Measurements from ENCODE around the gene FBXL2.
A peak's percentile ranks its signal among the peaks of the same experiment; 100 is the strongest.

The FBXL2 gene

DNA sequence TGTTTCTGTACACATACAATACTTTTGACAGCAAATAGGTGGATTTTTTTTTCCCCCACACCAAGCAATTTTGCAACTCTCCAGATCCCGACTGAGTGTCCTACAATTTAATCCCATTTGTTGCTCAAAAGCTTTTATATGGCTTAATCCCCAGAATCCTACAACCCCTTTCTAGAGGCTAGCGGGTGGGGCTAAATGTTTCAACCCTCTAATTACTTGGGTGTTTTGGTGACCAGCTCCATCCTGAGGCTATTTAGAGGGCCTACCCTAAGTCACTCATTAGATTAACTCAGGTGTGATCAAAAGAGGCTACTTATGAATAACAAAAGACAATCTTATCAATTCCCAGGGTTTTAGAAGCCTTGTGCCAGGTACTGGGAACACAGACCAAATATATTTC, 21.0 kb upstream of the FBXL2 start:
- H3K9ac ChIP-seq (ENCODE audit: low read depth, low read length), result no peak overlapping the region
- no peaks in the 10 kb centered on the region for H3K36me3 ChIP-seq (ENCODE audit: insufficient read depth, low read depth, low read length)
- H3K9me3 ChIP-seq (ENCODE audit: insufficient read depth, low read depth, low read length), result no peaks in the 10 kb centered on the region
- no peaks in the 10 kb centered on the region for H3K27me3 ChIP-seq (ENCODE audit: insufficient read depth, low read length)
- H3K4me3 ChIP-seq (ENCODE audit: low read length), result no peak overlapping the region
- no peaks in the 10 kb centered on the region for H3K4me1 ChIP-seq (ENCODE audit: insufficient read depth, low read length)
- H3K27ac ChIP-seq (ENCODE audit: low read length), result no peak overlapping the region

- Histone ChIP-seq H3K4me1 (ENCODE audit: insufficient read depth, low read length) (no peaks in the 10 kb centered on the region), H3K4me3 (ENCODE audit: low read length) (no peak overlapping the region), H3K36me3 (ENCODE audit: insufficient read depth, low read depth, low read length) (no peaks in the 10 kb centered on the region), H3K27ac (ENCODE audit: low read length) (no peak overlapping the region), H3K27me3 (ENCODE audit: insufficient read depth, low read length) (no peaks in the 10 kb centered on the region), H3K9ac (ENCODE audit: low read depth, low read length) (no peak overlapping the region), H3K9me3 (ENCODE audit: insufficient read depth, low read depth, low read length) (peaks cover 4% of the 10 kb centered on the region; the same call in 1 of the 2 replicates)
These were observed 17.1 kb upstream of the FBXL2 start for GRCh38 chr3:33260104-33260503.

DNA sequence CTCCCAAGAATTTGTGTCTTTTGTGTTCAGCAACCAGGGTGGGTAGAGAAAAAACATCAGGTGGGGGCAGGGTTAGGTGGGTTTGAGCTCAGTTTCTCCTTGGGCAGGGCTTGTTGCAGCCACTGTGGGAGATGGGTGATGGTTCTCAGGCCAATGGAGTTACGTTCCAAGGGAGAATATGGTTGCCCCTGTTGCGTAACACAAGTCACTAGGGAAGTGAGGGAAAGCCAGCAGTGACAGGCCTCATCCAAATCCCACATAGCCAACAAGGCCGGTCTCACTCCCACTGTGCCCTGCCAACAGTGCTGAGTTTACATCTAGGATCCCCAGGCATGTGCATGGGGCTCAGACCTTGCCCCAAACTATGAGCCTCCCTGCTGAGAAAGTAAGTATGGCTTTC, 7.9 kb upstream of the FBXL2 start:
- Histone ChIP-seq H3K27me3 (ENCODE audit: insufficient read depth, low read length) (no peaks in the 10 kb centered on the region), H3K27ac (ENCODE audit: low read length) (no peak overlapping the region), H3K4me3 (ENCODE audit: low read length) (no peak overlapping the region), H3K9me3 (ENCODE audit: insufficient read depth, low read depth, low read length) (peaks cover 33% of the 10 kb centered on the region), H3K36me3 (ENCODE audit: insufficient read depth, low read depth, low read length) (no peaks in the 10 kb centered on the region), H3K4me1 (ENCODE audit: insufficient read depth, low read length) (no peaks in the 10 kb centered on the region), H3K9ac (ENCODE audit: low read depth, low read length) (no peak overlapping the region)

DNA sequence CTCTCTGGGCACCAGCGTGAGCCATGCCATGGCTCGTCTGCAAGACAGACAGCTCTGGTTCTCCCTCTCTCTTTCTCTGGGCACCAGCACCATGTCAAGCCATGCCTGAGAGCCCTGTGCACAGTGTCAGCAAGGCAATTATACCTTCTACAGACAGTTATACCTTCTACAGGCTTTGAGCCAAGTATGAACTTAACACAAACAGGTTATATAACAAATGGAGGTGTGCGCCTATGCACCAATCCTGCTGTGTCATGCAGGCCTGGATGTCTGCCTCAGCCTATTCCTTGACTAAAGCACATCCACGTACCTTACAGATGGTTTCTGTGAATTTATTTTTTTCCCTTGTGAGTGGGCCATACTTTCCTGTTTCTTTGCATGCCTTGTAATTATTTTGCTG, 5.9 kb upstream of the FBXL2 start:
- H3K9ac ChIP-seq (ENCODE audit: low read depth, low read length), result no peak overlapping the region
- no peaks in the 10 kb centered on the region for H3K36me3 ChIP-seq (ENCODE audit: insufficient read depth, low read depth, low read length)
- H3K9me3 ChIP-seq (ENCODE audit: insufficient read depth, low read depth, low read length), result peaks cover 17% of the 10 kb centered on the region
- no peak overlapping the region for H3K4me3 ChIP-seq (ENCODE audit: low read length)
- H3K27me3 ChIP-seq (ENCODE audit: insufficient read depth, low read length), result no peaks in the 10 kb centered on the region
- H3K27ac ChIP-seq (ENCODE audit: low read length), result no peak overlapping the region
- H3K4me1 ChIP-seq (ENCODE audit: insufficient read depth, low read length), result no peaks in the 10 kb centered on the region

DNA sequence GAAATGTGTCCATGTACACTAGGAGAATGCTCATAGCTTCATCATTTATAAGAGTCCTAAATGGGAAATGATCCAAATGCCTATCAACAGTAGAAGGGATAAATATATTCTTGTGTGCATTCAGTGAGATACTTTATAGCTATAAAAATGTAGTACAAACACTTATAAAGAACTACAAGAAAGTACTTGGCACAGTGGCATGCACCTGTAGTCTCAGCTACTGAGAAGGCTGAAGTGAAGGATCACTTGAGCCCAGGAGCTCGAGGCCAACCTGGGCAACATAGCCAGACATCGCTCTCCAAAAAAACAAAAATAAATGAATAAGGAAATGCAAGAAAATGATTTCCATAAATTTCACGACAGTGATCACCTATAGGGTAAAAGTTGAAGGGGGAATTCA, 3.6 kb upstream of the FBXL2 start:
- Histone ChIP-seq H3K4me3 (ENCODE audit: low read length) (no peak overlapping the region), H3K9ac (ENCODE audit: low read depth, low read length) (no peak overlapping the region), H3K9me3 (ENCODE audit: insufficient read depth, low read depth, low read length) (peaks cover 7% of the 10 kb centered on the region), H3K27me3 (ENCODE audit: insufficient read depth, low read length) (no peaks in the 10 kb centered on the region), H3K36me3 (ENCODE audit: insufficient read depth, low read depth, low read length) (no peaks in the 10 kb centered on the region), H3K4me1 (ENCODE audit: insufficient read depth, low read length) (no peaks in the 10 kb centered on the region; the same call in 1 of the 2 replicates), H3K27ac (ENCODE audit: low read length) (no peak overlapping the region)

- no peaks in the 10 kb centered on the region for H3K36me3 ChIP-seq (ENCODE audit: insufficient read depth, low read depth, low read length)
- peak overlapping the region; percentile 85 for H3K4me3 ChIP-seq (ENCODE audit: low read length)
- peak overlapping the region; percentile 58; the same call in 1 of the 2 replicates for H3K9ac ChIP-seq (ENCODE audit: low read depth, low read length)
- H3K27ac ChIP-seq (ENCODE audit: low read length), result no peak overlapping the region
- no peaks in the 10 kb centered on the region for H3K27me3 ChIP-seq (ENCODE audit: insufficient read depth, low read length)
- no peaks in the 10 kb centered on the region for H3K9me3 ChIP-seq (ENCODE audit: insufficient read depth, low read depth, low read length)
- H3K4me1 ChIP-seq (ENCODE audit: insufficient read depth, low read length), result no peaks in the 10 kb centered on the region; the same call in 1 of the 2 replicates
These were observed 921 bp downstream of the FBXL2 start for GRCh38 chr3:33278163-33278562.

DNA sequence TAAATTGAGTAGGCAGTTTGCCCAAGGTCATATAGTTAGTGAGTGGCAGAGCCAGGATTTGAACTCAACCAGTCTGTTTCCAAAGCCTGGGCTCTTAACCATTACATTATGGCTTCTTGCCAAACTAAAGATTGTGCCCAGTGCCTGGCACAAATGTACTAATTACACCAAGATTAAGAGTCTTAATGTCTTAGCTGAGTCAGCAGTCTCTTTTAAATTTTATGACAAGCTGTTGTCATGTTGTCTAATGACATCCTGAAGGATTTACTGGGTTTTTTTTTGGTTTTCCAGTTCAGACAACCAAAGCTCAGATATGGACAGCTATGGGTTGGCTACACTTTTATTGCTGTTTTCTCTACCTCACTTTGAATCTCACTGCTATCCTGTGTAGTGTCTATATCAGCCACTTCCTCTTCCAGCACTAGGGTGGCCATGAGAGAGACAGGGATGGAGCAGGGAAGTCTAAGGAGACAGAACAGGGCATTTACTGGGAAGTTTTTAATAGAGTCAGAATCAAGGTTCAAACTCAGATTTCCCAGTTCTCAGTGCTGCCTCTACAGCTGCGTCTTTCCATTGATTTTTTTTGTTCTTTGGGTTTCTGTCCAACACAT, 10.5 kb downstream of the FBXL2 start:
- no peak overlapping the region for H3K27ac ChIP-seq (ENCODE audit: low read length)
- H3K9ac ChIP-seq (ENCODE audit: low read depth, low read length), result no peak overlapping the region
- no peak overlapping the region for H3K4me3 ChIP-seq (ENCODE audit: low read length)
- no peaks in the 10 kb centered on the region for H3K4me1 ChIP-seq (ENCODE audit: insufficient read depth, low read length)
- no peaks in the 10 kb centered on the region for H3K36me3 ChIP-seq (ENCODE audit: insufficient read depth, low read depth, low read length)
- H3K9me3 ChIP-seq (ENCODE audit: insufficient read depth, low read depth, low read length), result peaks cover 14% of the 10 kb centered on the region
- H3K27me3 ChIP-seq (ENCODE audit: insufficient read depth, low read length), result no peaks in the 10 kb centered on the region

DNA sequence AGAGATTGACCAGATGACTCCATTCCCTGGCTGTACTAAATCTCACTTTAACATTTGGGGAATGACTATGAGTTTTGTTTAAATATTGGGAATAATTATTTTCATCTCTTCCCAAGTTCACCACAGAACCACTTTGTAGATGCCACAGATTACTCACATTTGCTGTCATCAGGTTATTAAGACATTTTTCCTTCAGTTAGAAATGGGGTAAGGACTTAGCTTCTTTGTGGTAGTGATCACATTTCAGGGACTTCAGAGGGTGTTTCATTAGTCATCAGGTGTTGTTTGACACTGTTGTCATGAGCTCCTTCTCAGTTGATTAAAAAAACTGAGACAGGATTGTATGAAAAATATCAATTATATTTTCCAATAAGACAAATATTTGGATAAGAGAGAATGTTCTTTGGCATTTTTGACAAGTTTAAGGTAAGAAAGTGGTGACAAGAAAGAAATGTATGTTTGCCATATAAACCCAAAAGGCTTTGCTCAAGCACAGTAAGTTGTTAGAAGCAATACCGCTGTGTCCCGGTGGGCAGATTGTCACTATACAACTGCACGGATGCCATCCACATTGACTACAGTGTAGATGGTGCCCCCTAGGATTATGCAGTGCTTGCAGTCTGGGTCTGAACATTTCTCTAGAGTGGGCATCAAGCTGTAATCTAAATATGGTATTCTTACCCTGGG, 22.3 kb downstream of the FBXL2 start:
- Histone ChIP-seq H3K4me3 (ENCODE audit: low read length) (no peak overlapping the region), H3K27ac (ENCODE audit: low read length) (no peak overlapping the region), H3K9ac (ENCODE audit: low read depth, low read length) (no peak overlapping the region), H3K27me3 (ENCODE audit: insufficient read depth, low read length) (no peaks in the 10 kb centered on the region), H3K9me3 (ENCODE audit: insufficient read depth, low read depth, low read length) (no peaks in the 10 kb centered on the region), H3K4me1 (ENCODE audit: insufficient read depth, low read length) (no peaks in the 10 kb centered on the region; the same call in 1 of the 2 replicates), H3K36me3 (ENCODE audit: insufficient read depth, low read depth, low read length) (no peaks in the 10 kb centered on the region)

DNA sequence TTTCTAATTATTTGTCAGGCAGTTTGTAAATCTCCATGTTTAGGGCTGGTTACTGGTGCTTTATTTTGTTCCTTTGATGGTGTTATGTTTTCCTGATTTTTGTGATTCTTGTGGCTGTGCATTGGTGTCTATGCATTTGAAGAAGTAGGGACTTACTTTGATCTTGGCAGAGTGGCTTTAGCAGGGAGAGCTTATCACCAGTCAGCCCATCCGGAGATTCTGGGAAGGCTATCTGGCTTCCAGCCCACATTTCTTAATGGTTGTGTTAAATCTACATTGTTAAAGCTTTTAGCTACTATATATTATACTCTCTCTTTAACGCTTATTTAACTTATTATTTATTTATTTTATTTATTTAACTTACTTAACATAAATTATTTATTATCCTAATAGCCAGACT, 35.1 kb downstream of the FBXL2 start:
- no peak overlapping the region for H3K9ac ChIP-seq (ENCODE audit: low read depth, low read length)
- H3K4me3 ChIP-seq (ENCODE audit: low read length), result no peak overlapping the region
- H3K27me3 ChIP-seq (ENCODE audit: insufficient read depth, low read length), result no peaks in the 10 kb centered on the region
- no peak overlapping the region for H3K27ac ChIP-seq (ENCODE audit: low read length)
- H3K9me3 ChIP-seq (ENCODE audit: insufficient read depth, low read depth, low read length), result no peaks in the 10 kb centered on the region
- no peaks in the 10 kb centered on the region for H3K36me3 ChIP-seq (ENCODE audit: insufficient read depth, low read depth, low read length)
- H3K4me1 ChIP-seq (ENCODE audit: insufficient read depth, low read length), result 0 out of 2 replicates have a peak, but pooled peaks cover 2% of the 10 kb centered on the region

GRCh38 chr3:33313331-33313730, 36.1 kb downstream of the FBXL2 start:
- Histone ChIP-seq H3K9ac (ENCODE audit: low read depth, low read length) (no peak overlapping the region), H3K27ac (ENCODE audit: low read length) (no peak overlapping the region), H3K36me3 (ENCODE audit: insufficient read depth, low read depth, low read length) (no peaks in the 10 kb centered on the region), H3K9me3 (ENCODE audit: insufficient read depth, low read depth, low read length) (no peaks in the 10 kb centered on the region), H3K4me1 (ENCODE audit: insufficient read depth, low read length) (0 out of 2 replicates have a peak, but pooled peaks cover 2% of the 10 kb centered on the region), H3K27me3 (ENCODE audit: insufficient read depth, low read length) (no peaks in the 10 kb centered on the region), H3K4me3 (ENCODE audit: low read length) (no peak overlapping the region)

DNA sequence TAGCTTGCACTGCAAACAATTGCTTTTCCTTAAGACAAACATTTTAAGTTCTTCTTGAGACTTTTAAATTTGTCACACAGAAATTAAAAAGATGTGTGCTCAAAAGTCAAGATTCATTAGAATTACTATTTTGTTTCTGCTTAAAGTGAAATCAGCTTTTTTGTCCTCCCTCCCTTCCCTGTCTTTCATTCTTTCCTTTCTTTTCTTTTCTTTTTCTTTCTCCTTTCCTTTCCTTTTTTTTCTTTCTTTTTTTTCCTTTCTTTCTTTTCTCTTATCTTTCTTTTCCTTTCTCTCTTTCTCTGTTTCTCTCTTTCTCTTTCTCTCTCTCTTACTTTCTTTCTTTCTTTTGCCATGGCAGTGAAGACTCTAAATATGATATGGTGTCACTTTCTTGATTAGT, 37.8 kb downstream of the FBXL2 start:
- no peaks in the 10 kb centered on the region for H3K27me3 ChIP-seq (ENCODE audit: insufficient read depth, low read length)
- no peak overlapping the region for H3K27ac ChIP-seq (ENCODE audit: low read length)
- no peaks in the 10 kb centered on the region for H3K9me3 ChIP-seq (ENCODE audit: insufficient read depth, low read depth, low read length)
- no peaks in the 10 kb centered on the region for H3K36me3 ChIP-seq (ENCODE audit: insufficient read depth, low read depth, low read length)
- 0 out of 2 replicates have a peak, but pooled peaks cover 2% of the 10 kb centered on the region for H3K4me1 ChIP-seq (ENCODE audit: insufficient read depth, low read length)
- no peak overlapping the region for H3K4me3 ChIP-seq (ENCODE audit: low read length)
- H3K9ac ChIP-seq (ENCODE audit: low read depth, low read length), result no peak overlapping the region

DNA sequence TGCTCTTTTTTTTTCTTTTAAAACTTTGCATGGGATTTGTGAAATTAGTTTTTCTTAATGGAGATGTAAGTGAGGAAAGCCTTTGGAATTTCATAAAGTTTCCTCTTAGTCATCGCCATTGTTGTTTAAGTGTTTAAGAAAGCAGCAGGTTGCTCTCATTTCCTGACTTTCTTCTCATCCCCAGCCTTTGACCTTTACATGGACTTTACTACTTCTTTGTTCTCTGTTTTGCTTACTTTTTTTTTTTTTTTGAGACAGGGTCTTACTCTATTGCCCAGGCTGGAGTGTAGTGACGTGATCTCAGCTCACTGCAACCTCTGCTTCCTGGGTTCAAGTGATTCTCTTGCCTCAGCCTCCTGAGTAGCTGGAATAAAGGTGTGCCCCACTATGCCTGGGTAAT, 38.6 kb downstream of the FBXL2 start:
- H3K27me3 ChIP-seq (ENCODE audit: insufficient read depth, low read length), result no peaks in the 10 kb centered on the region
- no peak overlapping the region for H3K27ac ChIP-seq (ENCODE audit: low read length)
- 0 out of 2 replicates have a peak, but pooled peaks cover 2% of the 10 kb centered on the region for H3K4me1 ChIP-seq (ENCODE audit: insufficient read depth, low read length)
- H3K9ac ChIP-seq (ENCODE audit: low read depth, low read length), result no peak overlapping the region
- H3K4me3 ChIP-seq (ENCODE audit: low read length), result no peak overlapping the region
- no peaks in the 10 kb centered on the region for H3K9me3 ChIP-seq (ENCODE audit: insufficient read depth, low read depth, low read length)
- H3K36me3 ChIP-seq (ENCODE audit: insufficient read depth, low read depth, low read length), result no peaks in the 10 kb centered on the region

Measured in iPS-20b (cell line).